Measurements from ENCODE around the gene DUOX2.

DNA sequence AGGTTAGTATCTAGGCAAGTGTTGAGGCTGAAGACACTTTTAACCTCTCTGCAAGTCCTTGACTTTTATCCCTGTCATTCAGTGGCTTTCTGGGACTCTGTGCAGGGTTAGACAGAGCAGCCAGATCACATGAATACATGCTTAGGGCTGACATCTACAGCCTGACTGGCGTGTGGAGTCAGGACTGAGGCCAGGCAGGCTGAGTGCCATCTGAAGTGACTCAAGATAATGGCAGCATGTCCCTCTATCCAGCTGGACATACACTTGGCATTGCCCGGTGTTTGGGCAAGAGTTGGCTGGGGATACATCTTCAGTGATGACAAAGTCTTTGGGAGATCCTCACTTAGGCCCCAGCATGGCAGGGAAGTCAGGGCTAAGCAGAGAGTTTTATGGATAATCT lies 22.4 kb downstream of the DUOX2 start:
- TF ChIP-seq CTCF (IDR thresholded peaks at IDR 0.05) = no peak
- TF ChIP-seq POLR2AphosphoS5 (IDR thresholded peaks at IDR 0.05) = no peak

Measured in upper lobe of left lung (tissue), 4 donors.